Measurements from ENCODE around the gene MB. TPM values are rescaled to one million over a fixed set of nuclear protein-coding genes. Genes with fewer than 3 reads are reported as not detected.

Gene MB
- total and polyA plus RNA-seq, 3 donors from 2014 or later, result 0.93 to 62.6 (median 2.2) TPM

GRCh38 chr22:35621451-35621850 lies 4.3 kb upstream of the MB start:
- intact Hi-C loops (cut with DNase I; ENCODE audit: low total_unique reads), result loop anchor here (10.0 kb wide), 1 partner anchor 293 kb away; no protein-coding TSS in a partner anchor
- no peak overlapping the region for H3K27ac ChIP-seq
- WGBS, 2 donors, result 89 to 91% methylated on average over 6 of the region's 6 CpGs

DNA sequence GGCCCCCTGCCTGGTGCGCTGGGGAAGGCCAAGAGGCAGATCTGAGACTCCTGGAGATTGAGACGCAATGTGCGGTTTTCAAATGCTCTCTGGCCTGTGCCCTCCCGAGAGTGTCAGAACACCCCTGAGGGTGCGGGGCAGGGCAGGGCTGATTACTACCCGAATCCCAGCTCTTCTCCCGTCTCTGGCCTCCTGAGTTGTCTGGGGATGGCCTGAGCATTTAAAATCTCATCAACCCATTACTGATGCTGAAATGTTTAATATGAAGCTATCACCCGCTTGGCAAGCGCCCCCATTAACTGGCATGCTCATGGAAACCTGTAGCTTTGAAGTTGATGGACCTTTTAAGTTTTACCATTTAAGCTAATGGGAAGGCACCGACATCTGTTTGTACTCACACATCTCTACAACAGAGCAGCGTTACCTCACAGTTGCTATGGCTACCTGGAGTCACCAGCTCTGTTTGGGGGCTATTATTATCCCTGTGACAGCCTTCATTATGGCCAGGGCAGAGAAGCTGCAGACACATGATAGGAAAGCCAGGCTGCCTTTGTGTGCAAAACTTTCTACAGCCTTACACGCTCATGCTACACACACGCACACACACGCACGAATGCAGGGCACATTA lies 3.6 kb upstream of the MB start:
- TF ChIP-seq, protein P1, sequence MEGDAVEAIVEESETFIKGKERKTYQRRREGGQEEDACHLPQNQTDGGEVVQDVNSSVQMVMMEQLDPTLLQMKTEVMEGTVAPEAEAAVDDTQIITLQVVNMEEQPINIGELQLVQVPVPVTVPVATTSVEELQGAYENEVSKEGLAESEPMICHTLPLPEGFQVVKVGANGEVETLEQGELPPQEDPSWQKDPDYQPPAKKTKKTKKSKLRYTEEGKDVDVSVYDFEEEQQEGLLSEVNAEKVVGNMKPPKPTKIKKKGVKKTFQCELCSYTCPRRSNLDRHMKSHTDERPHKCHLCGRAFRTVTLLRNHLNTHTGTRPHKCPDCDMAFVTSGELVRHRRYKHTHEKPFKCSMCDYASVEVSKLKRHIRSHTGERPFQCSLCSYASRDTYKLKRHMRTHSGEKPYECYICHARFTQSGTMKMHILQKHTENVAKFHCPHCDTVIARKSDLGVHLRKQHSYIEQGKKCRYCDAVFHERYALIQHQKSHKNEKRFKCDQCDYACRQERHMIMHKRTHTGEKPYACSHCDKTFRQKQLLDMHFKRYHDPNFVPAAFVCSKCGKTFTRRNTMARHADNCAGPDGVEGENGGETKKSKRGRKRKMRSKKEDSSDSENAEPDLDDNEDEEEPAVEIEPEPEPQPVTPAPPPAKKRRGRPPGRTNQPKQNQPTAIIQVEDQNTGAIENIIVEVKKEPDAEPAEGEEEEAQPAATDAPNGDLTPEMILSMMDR (IDR thresholded peaks at IDR 0.05), result no peak
- no peak for TF ChIP-seq POLR2A (IDR thresholded peaks at IDR 0.05)
- 90 to 92% methylated on average over 11 to 15 of the region's 15 CpGs for WGBS, 2 donors
- H3K27ac ChIP-seq, result no peak overlapping the region

More at GRCh38 chr22:35621451-35621850, 4.3 kb upstream of the MB start:
- TF ChIP-seq, protein P1 (IDR thresholded peaks at IDR 0.05), result no peak
- no peak for TF ChIP-seq POLR2A (IDR thresholded peaks at IDR 0.05)
- Histone ChIP-seq H3K4me3 (no peak overlapping the region), H3K27me3 (no peaks in the 10 kb centered on the region), H3K9me3 (no peaks in the 10 kb centered on the region), H3K36me3 (ENCODE audit: low read depth, missing control alignments) (no peaks in the 10 kb centered on the region), H3K4me1 (peaks cover 5% of the 10 kb centered on the region)
- no peak for DNase-seq

GRCh38 chr22:35619336-35620094 lies 2.4 kb upstream of the MB start:
- no peak for DNase-seq
- Histone ChIP-seq H3K4me3 (no peak overlapping the region), H3K27me3 (no peaks in the 10 kb centered on the region), H3K4me1 (peaks cover 14% of the 10 kb centered on the region), H3K36me3 (ENCODE audit: low read depth, missing control alignments) (no peaks in the 10 kb centered on the region), H3K9me3 (no peaks in the 10 kb centered on the region), H3K27ac (no peak overlapping the region)
- WGBS, 2 donors, result 91 to 92% methylated on average over 13 of the region's 13 CpGs
- intact Hi-C loops (cut with DNase I; ENCODE audit: low total_unique reads), result loop anchor here (10.0 kb wide), 1 partner anchor 295 kb away; no protein-coding TSS in a partner anchor
- no peak for TF ChIP-seq POLR2A (IDR thresholded peaks at IDR 0.05)
- TF ChIP-seq, protein P1 (IDR thresholded peaks at IDR 0.05), result no peak

More for the DNA sequence above, 3.6 kb upstream of the MB start:
- Histone ChIP-seq H3K27me3 (no peaks in the 10 kb centered on the region), H3K4me1 (peaks cover 5% of the 10 kb centered on the region), H3K36me3 (ENCODE audit: low read depth, missing control alignments) (no peaks in the 10 kb centered on the region), H3K9me3 (no peaks in the 10 kb centered on the region), H3K4me3 (no peak overlapping the region)
- DNase-seq, result no peak
- intact Hi-C loops (cut with DNase I; ENCODE audit: low total_unique reads), result loop anchor here (10.0 kb wide), 1 partner anchor 294 kb away; no protein-coding TSS in a partner anchor

GRCh38 chr22:35618427-35619223 lies 1.5 kb upstream of the MB start:
- DNase-seq, result no peak
- no peak for TF ChIP-seq POLR2A (IDR thresholded peaks at IDR 0.05)
- TF ChIP-seq, protein P1 (IDR thresholded peaks at IDR 0.05), result no peak
- H3K27me3 ChIP-seq, result no peaks in the 10 kb centered on the region
- H3K36me3 ChIP-seq (ENCODE audit: low read depth, missing control alignments), result no peaks in the 10 kb centered on the region
- 97 to 98% methylated on average over 1 of the region's 1 CpG for WGBS, 2 donors
- no peak overlapping the region for H3K27ac ChIP-seq
- no peak overlapping the region for H3K4me3 ChIP-seq
- peaks cover 14% of the 10 kb centered on the region for H3K4me1 ChIP-seq
- no peaks in the 10 kb centered on the region for H3K9me3 ChIP-seq
- intact Hi-C loops (cut with DNase I; ENCODE audit: low total_unique reads), result no loop called here

Data from testis (tissue), 3 donors.